HepG2 (cell line): ENCODE data around the gene KRT13. TPM values are rescaled to one million over a fixed set of nuclear protein-coding genes. Genes with fewer than 3 reads are reported as not detected.

ENCODE experiments used
- ATAC-seq: fragments of 200-7000 bp; cut with Tn5 transposase; 3 replicates; pipeline ENCODE4 v1.9.1; 2020; ENCODE audit warnings: mild to moderate bottlenecking, moderate library complexity
- BruUV-seq: library from RNA; stranded (reverse); fragments of 400-500 nt; replicated peaks from 2 replicates; lab custom pipeline; 2021; lab: Mats Ljungman, UMichigan
- CTCF ChIA-PET: fragments of 300-600 bp; formaldehyde crosslinking; extraction: SDS; loops from one replicate; lab custom pipeline; 2021; ENCODE audit warnings: low total read pairs, inconsistent platforms, low intra/inter-chr PET ratio; lab: Yijun Ruan, JAX
- POLR2A ChIA-PET: fragments of 350-600 bp; sonication (Branson Sonifier 250); formaldehyde crosslinking; loops from one replicate; lab custom pipeline; 2020; ENCODE audit warnings: antibody characterized with exemption, inconsistent platforms; lab: Yijun Ruan, JAX
- DNase-seq: peaks from one replicate; pipeline ENCODE4 v3.0.0-alpha.2; 2015; ENCODE audit warnings: low spot score
- FAIRE-seq: peaks from 3 replicates; lab custom pipeline; 2011; peaks lifted over from hg19 to GRCh38; lab: Jason Lieb, UNC
- H2AFZ ChIP-seq: one replicate; pipeline ENCODE4 v1.6.1; 2011; ENCODE audit warnings: low read length, inconsistent platforms
- H3K27ac ChIP-seq: fragments of 300-600 bp; 3 replicates; pipeline ENCODE4 v1.8.0; 2011; ENCODE audit warnings: mixed run types, mild to moderate bottlenecking, mixed read lengths, low read length, inconsistent platforms; ENCODE audit not compliant: insufficient read depth; ENCODE audit errors: extremely low read length
- H3K27me3 ChIP-seq, 2 experiments: fragments of 200-600 bp in 1 of 2; 2 replicates in 1 of 2; 3 replicates in 1 of 2; pipeline versions ENCODE4 v1.6.0 to v1.8.0; 2011; ENCODE audit warnings: low read length in 2 of 2, mild to moderate bottlenecking in 2 of 2, moderate library complexity in 2 of 2, inconsistent platforms in 1 of 2; ENCODE audit not compliant: insufficient read depth in 2 of 2, control insufficient read depth in 1 of 2
- H3K36me3 ChIP-seq, 2 experiments: fragments of 200-600 bp in 1 of 2; replicated peaks in 1 of 2; 2 replicates in 1 of 2; 3 replicates in 1 of 2; pipeline versions ENCODE4 v1.5.1 to v1.8.0; 2011; ENCODE audit warnings: low read length in 2 of 2, inconsistent platforms in 1 of 2; ENCODE audit not compliant: insufficient read depth in 2 of 2, control insufficient read depth in 1 of 2
- H3K4me1 ChIP-seq: 2 replicates; pipeline ENCODE4 v1.5.1; 2012; ENCODE audit warnings: low read length, inconsistent platforms; ENCODE audit not compliant: insufficient read depth
- H3K4me2 ChIP-seq: 2 replicates; pipeline ENCODE4 v1.6.0; 2011; ENCODE audit warnings: low read depth, low read length, inconsistent platforms
- H3K4me3 ChIP-seq, 3 experiments: fragments of 200-600 bp in 1 of 3; sonication (generic), shearing (Covaris generic) in 1 of 3; replicated peaks in 1 of 3; 2 replicates each; pipeline ENCODE4 v1.5.1; 2011 to 2016; ENCODE audit warnings: low read length in 3 of 3, inconsistent platforms in 2 of 3, low read depth in 2 of 3, mild to moderate bottlenecking in 2 of 3, control low read depth in 1 of 3, mixed read lengths in 1 of 3; ENCODE audit not compliant: insufficient read depth in 1 of 3
- H3K79me2 ChIP-seq: one replicate; pipeline ENCODE4 v1.6.1; 2011; ENCODE audit warnings: low read length, inconsistent platforms; ENCODE audit not compliant: insufficient read depth
- H3K9ac ChIP-seq: 2 replicates; pipeline ENCODE4 v1.6.0; 2011; ENCODE audit warnings: mild to moderate bottlenecking, low read depth, low read length, inconsistent platforms; ENCODE audit not compliant: insufficient read depth
- H3K9me3 ChIP-seq: 2 replicates; pipeline ENCODE4 v1.5.1; 2012; ENCODE audit warnings: mild to moderate bottlenecking, low read length
- H4K20me1 ChIP-seq: 2 replicates; pipeline ENCODE4 v1.6.0; 2011; ENCODE audit warnings: inconsistent platforms, mild to moderate bottlenecking, low read length, moderate library complexity; ENCODE audit not compliant: insufficient read depth
- CEBPG ChIP-seq: IDR thresholded peaks from 2 replicates; pipeline ENCODE4 v1.6.1; 2016
- HDAC2 ChIP-seq: sonication (generic); formaldehyde crosslinking; IDR thresholded peaks from 2 replicates; pipeline ENCODE4 v1.4.0; 2020; ENCODE audit warnings: missing genetic modification reagents
- HHEX ChIP-seq: IDR thresholded peaks from 2 replicates; pipeline ENCODE4 v1.6.1; 2016; ENCODE audit warnings: control low read depth
- WGBS: methylation state at CpG from one replicate; pipeline ENCODE4 v1.1.6; 2017; ENCODE audit warnings: low lambda C conversion rate; 5-methylcytosine and 5-hydroxymethylcytosine counted together
- in situ Hi-C: cut with HindIII; loops from 2 replicates; pipeline ENCODE4 v1.10.0; 2017; ENCODE audit warnings: low pct_unique_long_range_greater_than_20kb; ENCODE audit not compliant: extremely low pct_ligation_motif_present
- intact Hi-C: fragments of 100-400 bp; cut with micrococcal nuclease; formaldehyde crosslinking; loops from one replicate; pipeline ENCODE4 v1.10.0; 2022; ENCODE audit not compliant: unreplicated experiment
- polyA plus RNA-seq, 8 experiments: library from polyadenylated mRNA; depleted of rRNA in 3 of 8; stranded (reverse) in 7 of 8; unstranded in 1 of 8; fragments of >200 nt; fragmentation: Illumina TruSeq in 4 of 8; extraction: Trizol in 4 of 8; gene quantifications; 2 replicates each; pipeline versions ENCODE4 v1.2.1 to v1.2.3, GENCODE V29; 2011 to 2016; ENCODE audit warnings: low read depth in 4 of 8, missing spikeins in 1 of 8, mixed read lengths in 1 of 8; ENCODE audit not compliant: insufficient read depth in 1 of 8
- total RNA-seq, 5 experiments: library from RNA; depleted of rRNA; stranded (reverse); fragments of >200 nt; fragmentation: Illumina TruSeq; extraction: Trizol; gene quantifications; 2 replicates each; pipeline ENCODE4 v1.2.3, GENCODE V29; 2016; ENCODE audit warnings: low read depth in 1 of 5
- TF ChIP-seq, protein P1 (sequence below): sonication (generic); formaldehyde crosslinking; IDR thresholded peaks from 2 replicates; pipeline ENCODE4 v1.4.0; 2020; ENCODE audit warnings: missing genetic modification reagents
- TF ChIP-seq, protein P2 (sequence below): sonication (generic); formaldehyde crosslinking; IDR thresholded peaks from 2 replicates; pipeline ENCODE4 v1.5.1; 2020; ENCODE audit warnings: mild to moderate bottlenecking, missing genetic modification reagents, moderate library complexity

Gene KRT13
- total and polyA plus RNA-seq, 2 of the 13 experiments (the other 11 are each of a cell fraction or from before 2014, with no cell fraction given) = not detected

DNA sequence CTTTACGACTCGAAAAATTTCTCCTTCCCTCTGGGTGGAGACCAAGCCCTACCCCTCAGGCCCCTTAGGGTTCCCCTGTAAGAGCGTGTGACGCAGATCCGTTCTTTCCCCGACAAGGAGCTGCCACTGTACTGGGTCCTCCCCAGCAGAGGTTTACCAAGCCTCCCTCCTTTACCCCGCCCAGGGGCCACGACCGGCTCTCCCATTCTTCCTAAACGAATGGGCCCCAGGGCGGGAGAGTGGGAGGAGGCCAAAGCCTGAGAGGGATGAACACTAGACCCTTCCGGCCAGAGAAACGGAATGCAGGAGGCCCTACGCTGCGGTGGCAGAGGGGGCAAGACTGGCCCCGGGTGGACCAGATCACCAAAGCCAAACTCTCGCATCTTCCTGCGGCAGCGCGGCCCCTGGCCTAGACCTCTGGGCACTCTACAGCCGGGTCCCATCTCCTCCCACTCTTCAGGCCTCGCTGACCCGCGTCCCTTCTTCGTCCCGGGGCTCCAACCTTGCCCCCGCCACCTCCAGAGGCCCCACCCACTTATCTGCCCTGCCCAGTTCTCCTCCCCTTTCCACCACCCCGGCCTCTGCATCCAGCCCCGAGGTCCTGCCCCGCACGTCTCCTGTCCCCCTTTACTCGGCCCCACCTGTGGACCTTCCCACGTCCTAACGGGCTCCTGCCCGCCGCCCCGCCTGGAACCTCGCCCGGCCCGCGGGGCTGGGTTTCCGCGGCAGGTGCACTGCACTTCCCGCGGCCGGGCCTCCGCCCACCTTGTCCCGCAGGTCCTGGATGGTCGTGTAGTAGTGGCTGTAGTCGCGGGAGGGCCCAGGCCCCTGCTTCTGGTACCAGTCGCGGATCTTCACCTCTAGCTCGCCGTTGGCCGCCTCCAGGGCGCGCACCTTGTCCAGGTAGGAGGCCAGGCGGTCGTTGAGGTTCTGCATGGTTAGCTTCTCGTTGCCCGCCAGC, 21.9 kb upstream of the KRT13 start (continued):
- TF ChIP-seq, protein P1, sequence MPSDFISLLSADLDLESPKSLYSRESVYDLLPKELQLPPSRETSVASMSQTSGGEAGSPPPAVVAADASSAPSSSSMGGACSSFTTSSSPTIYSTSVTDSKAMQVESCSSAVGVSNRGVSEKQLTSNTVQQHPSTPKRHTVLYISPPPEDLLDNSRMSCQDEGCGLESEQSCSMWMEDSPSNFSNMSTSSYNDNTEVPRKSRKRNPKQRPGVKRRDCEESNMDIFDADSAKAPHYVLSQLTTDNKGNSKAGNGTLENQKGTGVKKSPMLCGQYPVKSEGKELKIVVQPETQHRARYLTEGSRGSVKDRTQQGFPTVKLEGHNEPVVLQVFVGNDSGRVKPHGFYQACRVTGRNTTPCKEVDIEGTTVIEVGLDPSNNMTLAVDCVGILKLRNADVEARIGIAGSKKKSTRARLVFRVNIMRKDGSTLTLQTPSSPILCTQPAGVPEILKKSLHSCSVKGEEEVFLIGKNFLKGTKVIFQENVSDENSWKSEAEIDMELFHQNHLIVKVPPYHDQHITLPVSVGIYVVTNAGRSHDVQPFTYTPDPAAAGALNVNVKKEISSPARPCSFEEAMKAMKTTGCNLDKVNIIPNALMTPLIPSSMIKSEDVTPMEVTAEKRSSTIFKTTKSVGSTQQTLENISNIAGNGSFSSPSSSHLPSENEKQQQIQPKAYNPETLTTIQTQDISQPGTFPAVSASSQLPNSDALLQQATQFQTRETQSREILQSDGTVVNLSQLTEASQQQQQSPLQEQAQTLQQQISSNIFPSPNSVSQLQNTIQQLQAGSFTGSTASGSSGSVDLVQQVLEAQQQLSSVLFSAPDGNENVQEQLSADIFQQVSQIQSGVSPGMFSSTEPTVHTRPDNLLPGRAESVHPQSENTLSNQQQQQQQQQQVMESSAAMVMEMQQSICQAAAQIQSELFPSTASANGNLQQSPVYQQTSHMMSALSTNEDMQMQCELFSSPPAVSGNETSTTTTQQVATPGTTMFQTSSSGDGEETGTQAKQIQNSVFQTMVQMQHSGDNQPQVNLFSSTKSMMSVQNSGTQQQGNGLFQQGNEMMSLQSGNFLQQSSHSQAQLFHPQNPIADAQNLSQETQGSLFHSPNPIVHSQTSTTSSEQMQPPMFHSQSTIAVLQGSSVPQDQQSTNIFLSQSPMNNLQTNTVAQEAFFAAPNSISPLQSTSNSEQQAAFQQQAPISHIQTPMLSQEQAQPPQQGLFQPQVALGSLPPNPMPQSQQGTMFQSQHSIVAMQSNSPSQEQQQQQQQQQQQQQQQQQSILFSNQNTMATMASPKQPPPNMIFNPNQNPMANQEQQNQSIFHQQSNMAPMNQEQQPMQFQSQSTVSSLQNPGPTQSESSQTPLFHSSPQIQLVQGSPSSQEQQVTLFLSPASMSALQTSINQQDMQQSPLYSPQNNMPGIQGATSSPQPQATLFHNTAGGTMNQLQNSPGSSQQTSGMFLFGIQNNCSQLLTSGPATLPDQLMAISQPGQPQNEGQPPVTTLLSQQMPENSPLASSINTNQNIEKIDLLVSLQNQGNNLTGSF (CRISPR knock-in tag) = peak; percentile 23; the same call in 1 of the 2 replicates

DNA sequence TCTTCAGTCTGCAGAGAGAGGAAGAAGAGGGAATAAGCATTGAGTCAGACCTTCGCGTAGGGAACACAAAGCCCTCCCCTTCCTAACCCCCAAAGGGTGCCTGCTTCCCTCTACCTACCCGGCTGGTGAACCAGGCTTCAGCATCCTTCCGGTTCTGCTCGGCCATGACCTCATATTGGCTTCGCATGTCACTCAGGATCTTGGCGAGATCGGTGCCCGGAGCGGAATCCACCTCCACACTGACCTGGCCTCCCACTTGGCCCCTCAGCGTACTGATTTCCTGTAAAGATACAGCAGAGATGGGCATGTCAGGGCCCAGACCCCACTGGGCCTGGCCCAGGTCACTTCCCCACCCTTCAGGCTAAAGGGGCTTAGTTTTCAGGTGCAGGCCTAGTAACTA, 18.8 kb upstream of the KRT13 start:
- ChIA-PET POLR2A (no interaction called here), CTCF (no interaction called here)
- Histone ChIP-seq H3K9ac (no peak overlapping the region), H2AFZ (no peak overlapping the region), H3K27me3 (peaks cover 1 to 3% of the 10 kb centered on the region in 2 experiments; a peak in 1 of 5 replicates), H3K9me3 (no peaks in the 10 kb centered on the region), H3K27ac (no peak overlapping the region), H3K79me2 (peaks cover 7% of the 10 kb centered on the region), H3K4me3 (no peak overlapping the region), H3K4me2 (no peak overlapping the region), H3K4me1 (peaks cover 80% of the 10 kb centered on the region), H4K20me1 (no peaks in the 10 kb centered on the region), H3K36me3 (peaks cover 0 to 2% of the 10 kb centered on the region in 2 experiments; a peak in 1 of 5 replicates)
- intact Hi-C loops = loop anchor here (10.0 kb wide), 1 partner anchor 619 kb away; no protein-coding TSS in a partner anchor
- DNase-seq (no peak), ATAC-seq (no peak), FAIRE-seq (no peak)
- 93% methylated on average over 11 of the region's 11 CpGs for WGBS
- no TSS peak for BruUV-seq
- no peak for TF ChIP-seq HHEX (CRISPR knock-in tag)
- no peak for TF ChIP-seq HDAC2 (CRISPR knock-in tag)
- TF ChIP-seq CEBPG (CRISPR knock-in tag) = no peak
- TF ChIP-seq, protein P2, sequence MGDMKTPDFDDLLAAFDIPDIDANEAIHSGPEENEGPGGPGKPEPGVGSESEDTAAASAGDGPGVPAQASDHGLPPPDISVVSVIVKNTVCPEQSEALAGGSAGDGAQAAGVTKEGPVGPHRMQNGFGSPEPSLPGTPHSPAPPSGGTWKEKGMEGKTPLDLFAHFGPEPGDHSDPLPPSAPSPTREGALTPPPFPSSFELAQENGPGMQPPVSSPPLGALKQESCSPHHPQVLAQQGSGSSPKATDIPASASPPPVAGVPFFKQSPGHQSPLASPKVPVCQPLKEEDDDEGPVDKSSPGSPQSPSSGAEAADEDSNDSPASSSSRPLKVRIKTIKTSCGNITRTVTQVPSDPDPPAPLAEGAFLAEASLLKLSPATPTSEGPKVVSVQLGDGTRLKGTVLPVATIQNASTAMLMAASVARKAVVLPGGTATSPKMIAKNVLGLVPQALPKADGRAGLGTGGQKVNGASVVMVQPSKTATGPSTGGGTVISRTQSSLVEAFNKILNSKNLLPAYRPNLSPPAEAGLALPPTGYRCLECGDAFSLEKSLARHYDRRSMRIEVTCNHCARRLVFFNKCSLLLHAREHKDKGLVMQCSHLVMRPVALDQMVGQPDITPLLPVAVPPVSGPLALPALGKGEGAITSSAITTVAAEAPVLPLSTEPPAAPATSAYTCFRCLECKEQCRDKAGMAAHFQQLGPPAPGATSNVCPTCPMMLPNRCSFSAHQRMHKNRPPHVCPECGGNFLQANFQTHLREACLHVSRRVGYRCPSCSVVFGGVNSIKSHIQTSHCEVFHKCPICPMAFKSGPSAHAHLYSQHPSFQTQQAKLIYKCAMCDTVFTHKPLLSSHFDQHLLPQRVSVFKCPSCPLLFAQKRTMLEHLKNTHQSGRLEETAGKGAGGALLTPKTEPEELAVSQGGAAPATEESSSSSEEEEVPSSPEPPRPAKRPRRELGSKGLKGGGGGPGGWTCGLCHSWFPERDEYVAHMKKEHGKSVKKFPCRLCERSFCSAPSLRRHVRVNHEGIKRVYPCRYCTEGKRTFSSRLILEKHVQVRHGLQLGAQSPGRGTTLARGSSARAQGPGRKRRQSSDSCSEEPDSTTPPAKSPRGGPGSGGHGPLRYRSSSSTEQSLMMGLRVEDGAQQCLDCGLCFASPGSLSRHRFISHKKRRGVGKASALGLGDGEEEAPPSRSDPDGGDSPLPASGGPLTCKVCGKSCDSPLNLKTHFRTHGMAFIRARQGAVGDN (CRISPR knock-in tag) = 0 out of 2 replicates have a peak, but pooled peaks have one; percentile 21
- in situ Hi-C loops = no loop called here
